WERI-Rb-1 (cell line): Measurements from ENCODE around the gene ATP5PB.

Experiments used
- DNase-seq: peaks from one replicate; pipeline ENCODE4 v3.0.0-alpha.2; 2020
- H3K27ac ChIP-seq: fragments of 250-450 bp; sonication (Bioruptor Pico); 2 replicates; pipeline ENCODE4 v1.5.1; 2020; ENCODE audit warnings: mild to moderate bottlenecking, moderate library complexity
- H3K27me3 ChIP-seq: fragments of 250-450 bp; sonication (Bioruptor Pico); 2 replicates; pipeline ENCODE4 v1.5.1; 2021; ENCODE audit warnings: mild to moderate bottlenecking, low read depth, moderate library complexity; ENCODE audit not compliant: insufficient read depth, severe bottlenecking
- H3K36me3 ChIP-seq: fragments of 250-450 bp; sonication (Bioruptor Pico); 2 replicates; pipeline ENCODE4 v1.5.1; 2020; ENCODE audit warnings: mild to moderate bottlenecking, moderate library complexity
- H3K4me3 ChIP-seq: 2 replicates; pipeline ENCODE4 v1.5.1; 2011; ENCODE audit warnings: low read depth, mild to moderate bottlenecking, control low read depth, low read length
- H3K9me3 ChIP-seq: fragments of 250-450 bp; sonication (Bioruptor Pico); 2 replicates; pipeline ENCODE4 v1.5.1; 2021; ENCODE audit warnings: mild to moderate bottlenecking, moderate library complexity; ENCODE audit not compliant: severe bottlenecking
- CTCF ChIP-seq: IDR thresholded peaks from 2 replicates; pipeline ENCODE4 v1.5.1; 2011; ENCODE audit warnings: low read depth, mild to moderate bottlenecking, control low read depth, inconsistent platforms, low read length

Gene ATP5PB

DNA sequence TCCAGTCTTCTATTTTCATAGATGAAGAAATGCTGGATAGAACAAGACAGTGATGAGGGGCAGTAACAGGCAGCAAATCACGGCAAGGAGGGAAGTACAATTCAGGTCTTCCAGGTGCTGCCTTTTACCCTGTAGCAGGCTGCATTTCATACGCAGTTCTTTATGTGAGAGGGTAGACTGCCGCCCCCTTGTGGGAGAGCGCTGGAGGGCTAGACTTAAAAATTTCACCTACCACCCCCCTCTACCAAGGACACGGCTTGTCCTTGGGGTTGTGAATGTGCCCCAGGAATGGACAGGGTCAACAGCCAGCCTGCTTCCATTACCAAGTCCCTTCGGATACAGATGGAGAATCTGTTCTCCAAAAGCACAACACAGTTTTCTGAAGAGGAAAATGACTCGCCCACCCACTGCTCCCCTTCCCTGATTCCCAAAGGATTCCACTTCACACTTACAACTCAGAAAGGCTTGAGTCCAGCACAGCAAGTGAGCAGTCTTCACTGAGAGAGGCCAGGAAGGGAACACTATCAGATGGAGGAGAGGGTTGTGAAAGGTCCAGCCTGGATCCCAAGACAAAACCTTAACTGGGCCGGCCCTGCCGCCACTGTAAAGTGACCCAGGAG lies 7.6 kb upstream of the ATP5PB start:
- H3K4me3 ChIP-seq, result no peak overlapping the region
- DNase-seq, result peak; percentile 55
- H3K27me3 ChIP-seq, result no peaks in the 10 kb centered on the region
- peaks cover 63% of the 10 kb centered on the region for H3K36me3 ChIP-seq
- TF ChIP-seq CTCF, result peak; percentile 70
- H3K27ac ChIP-seq, result no peak overlapping the region
- no peaks in the 10 kb centered on the region for H3K9me3 ChIP-seq

DNA sequence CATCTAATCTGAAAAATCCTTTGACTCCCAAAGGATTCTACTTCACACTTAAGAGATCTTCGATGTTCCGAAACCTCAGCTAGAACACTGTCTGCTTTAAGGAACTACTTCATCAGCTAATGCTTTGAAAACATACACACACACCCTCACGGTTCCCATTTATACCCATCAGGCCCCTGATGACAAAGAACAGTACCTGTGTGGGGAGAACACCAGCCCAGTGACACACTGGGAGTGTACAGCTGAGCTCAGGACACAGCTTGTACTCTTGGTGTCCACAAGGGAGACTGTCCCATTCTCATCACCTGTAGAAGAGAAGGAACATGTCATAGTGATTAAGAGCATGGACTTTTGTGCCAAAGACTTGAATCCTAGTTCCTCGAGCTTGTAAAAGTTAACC lies 6.8 kb upstream of the ATP5PB start:
- no peak overlapping the region for H3K4me3 ChIP-seq
- DNase-seq, result no peak
- TF ChIP-seq CTCF, result no peak
- peaks cover 68% of the 10 kb centered on the region for H3K36me3 ChIP-seq
- no peak overlapping the region for H3K27ac ChIP-seq
- no peaks in the 10 kb centered on the region for H3K27me3 ChIP-seq
- no peaks in the 10 kb centered on the region for H3K9me3 ChIP-seq

- no peak for TF ChIP-seq CTCF
- Histone ChIP-seq H3K27me3 (no peaks in the 10 kb centered on the region), H3K9me3 (no peaks in the 10 kb centered on the region), H3K36me3 (peaks cover 56% of the 10 kb centered on the region), H3K27ac (no peak overlapping the region), H3K4me3 (no peak overlapping the region)
- no peak for DNase-seq
Observed at GRCh38 chr1:111444031-111444430, 5.2 kb upstream of the ATP5PB start.

- DNase-seq, result no peak
- no peaks in the 10 kb centered on the region for H3K9me3 ChIP-seq
- H3K4me3 ChIP-seq, result no peak overlapping the region
- H3K27ac ChIP-seq, result no peak overlapping the region
- H3K36me3 ChIP-seq, result peaks cover 44% of the 10 kb centered on the region
- no peak for TF ChIP-seq CTCF
- H3K27me3 ChIP-seq, result no peaks in the 10 kb centered on the region
Observed at GRCh38 chr1:111446546-111446945, 2.7 kb upstream of the ATP5PB start.

- H3K9me3 ChIP-seq, result no peaks in the 10 kb centered on the region
- no peak overlapping the region for H3K4me3 ChIP-seq
Observed at GRCh38 chr1:111446967-111447892, 2.0 kb upstream of the ATP5PB start.

More at GRCh38 chr1:111446967-111447892, 2.0 kb upstream of the ATP5PB start:
- DNase-seq, result no peak
- no peaks in the 10 kb centered on the region for H3K27me3 ChIP-seq
- TF ChIP-seq CTCF, result no peak
- H3K27ac ChIP-seq, result no peak overlapping the region
- peaks cover 37% of the 10 kb centered on the region for H3K36me3 ChIP-seq
